Measurements from ENCODE around the gene KCNJ11.
"Not testable (repeated sequence)": the region's sequence is repeated elsewhere in the genome, so short reads cannot be mapped to it uniquely, and the experiment has no call there.

The KCNJ11 gene

GRCh38 chr11:17388609-17389210 is at the start of gene KCNJ11:
KCNJ11 (minus strand) TSS chr11:17388659; CDS start chr11:17388091, 568 bp downstream.
- FAIRE-seq = no peak

GRCh38 chr11:17437366-17437765 is 48.9 kb upstream of the KCNJ11 start:
- no peak for FAIRE-seq
- DNase-seq (ENCODE audit: low spot score) = no peak

More at GRCh38 chr11:17388609-17389210, at the start of gene KCNJ11:
- DNase-seq (ENCODE audit: low spot score) = no peak

GRCh38 chr11:17434108-17434507 is 45.6 kb upstream of the KCNJ11 start:
- DNase-seq (ENCODE audit: low spot score) (no peak), FAIRE-seq (no peak)

DNA sequence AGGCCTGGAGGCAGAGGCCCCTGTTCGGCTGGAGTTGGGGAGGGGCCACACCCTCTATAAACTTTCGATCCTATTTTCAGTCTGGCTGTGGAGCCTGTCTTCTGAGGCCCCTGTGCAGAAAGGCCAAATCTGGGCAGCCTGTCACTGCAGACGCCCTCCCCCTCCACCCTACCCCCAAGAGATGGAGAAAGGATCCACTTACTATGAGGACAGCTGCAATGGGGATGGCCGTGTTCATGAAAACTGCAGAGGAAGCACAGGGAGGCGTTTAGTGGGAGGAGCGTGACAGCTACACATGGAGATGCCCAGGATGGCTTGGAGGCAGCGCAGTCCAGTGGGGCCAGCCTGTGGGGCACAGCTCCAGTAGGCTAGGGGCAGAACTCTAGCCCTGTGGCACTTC is 43.5 kb upstream of the KCNJ11 start:
- FAIRE-seq (no peak), DNase-seq (ENCODE audit: low spot score) (no peak)

DNA sequence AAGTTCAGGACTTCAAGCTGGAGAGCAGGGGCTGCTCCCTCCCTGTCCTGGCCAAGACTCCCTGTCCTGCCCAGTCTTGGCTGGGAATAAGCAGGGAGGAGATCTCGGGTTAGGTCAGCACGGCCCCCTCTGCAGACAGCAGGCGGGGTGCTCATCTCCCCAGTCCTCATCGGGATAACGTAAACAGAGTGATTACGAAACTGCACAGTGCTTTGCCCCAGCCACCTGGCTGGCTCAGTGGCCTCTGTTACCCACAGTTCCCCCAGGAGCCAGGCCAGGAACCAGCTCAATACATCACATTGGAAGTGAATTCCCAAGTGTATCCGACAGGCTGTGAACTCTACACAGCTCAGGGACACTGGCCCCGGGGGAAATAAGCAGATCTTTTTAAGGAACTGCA is 42.7 kb upstream of the KCNJ11 start:
- FAIRE-seq (no peak), DNase-seq (ENCODE audit: low spot score) (no peak)

GRCh38 chr11:17430616-17431015 is 42.2 kb upstream of the KCNJ11 start:
- DNase-seq (ENCODE audit: low spot score) (no peak), FAIRE-seq (no peak)

DNA sequence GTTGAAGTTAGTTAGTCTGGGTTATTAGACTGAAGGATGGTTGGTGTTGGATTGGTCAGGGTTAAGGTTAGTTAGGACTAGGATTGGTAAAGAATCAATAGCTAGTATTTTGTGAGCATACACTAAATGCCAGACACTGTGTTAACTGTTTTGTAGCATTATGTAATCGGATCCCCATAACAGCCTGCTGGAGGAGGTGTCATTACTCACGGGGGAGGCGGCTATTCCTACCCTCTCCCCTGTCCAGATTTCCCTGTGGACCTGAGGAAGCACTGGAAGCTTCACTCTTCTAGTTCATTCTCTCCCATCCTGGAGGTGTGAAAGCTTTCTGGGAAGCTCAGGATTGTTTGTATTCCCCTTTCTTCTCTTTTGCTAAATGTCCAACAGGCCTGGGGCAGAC is 40.5 kb upstream of the KCNJ11 start:
- no peak for FAIRE-seq
- no peak for DNase-seq (ENCODE audit: low spot score)

DNA sequence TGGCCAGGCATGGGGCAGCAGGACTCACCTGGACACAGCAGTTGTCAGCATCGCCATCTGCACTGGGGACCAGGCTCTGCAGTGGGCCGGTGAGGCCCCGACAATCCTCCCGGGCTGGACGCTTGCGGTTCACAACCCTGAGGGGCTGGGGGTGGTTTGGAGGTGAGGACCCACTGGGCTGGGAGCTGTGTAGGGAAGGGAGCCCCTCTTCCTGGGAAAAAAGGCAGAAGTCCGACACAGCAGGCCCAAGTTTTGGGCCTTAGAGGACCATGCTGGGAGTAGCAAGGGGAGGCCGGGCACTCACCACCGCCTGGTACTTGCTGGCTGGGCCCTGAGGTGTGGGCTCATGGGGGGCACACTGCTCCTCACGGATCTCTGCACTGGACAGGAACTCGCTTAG is 39.8 kb upstream of the KCNJ11 start:
- no peak for DNase-seq (ENCODE audit: low spot score)
- FAIRE-seq = no peak

GRCh38 chr11:17426233-17426632 is 37.8 kb upstream of the KCNJ11 start:
- not testable (repeated sequence) for FAIRE-seq; DNase-seq (ENCODE audit: low spot score)

DNA sequence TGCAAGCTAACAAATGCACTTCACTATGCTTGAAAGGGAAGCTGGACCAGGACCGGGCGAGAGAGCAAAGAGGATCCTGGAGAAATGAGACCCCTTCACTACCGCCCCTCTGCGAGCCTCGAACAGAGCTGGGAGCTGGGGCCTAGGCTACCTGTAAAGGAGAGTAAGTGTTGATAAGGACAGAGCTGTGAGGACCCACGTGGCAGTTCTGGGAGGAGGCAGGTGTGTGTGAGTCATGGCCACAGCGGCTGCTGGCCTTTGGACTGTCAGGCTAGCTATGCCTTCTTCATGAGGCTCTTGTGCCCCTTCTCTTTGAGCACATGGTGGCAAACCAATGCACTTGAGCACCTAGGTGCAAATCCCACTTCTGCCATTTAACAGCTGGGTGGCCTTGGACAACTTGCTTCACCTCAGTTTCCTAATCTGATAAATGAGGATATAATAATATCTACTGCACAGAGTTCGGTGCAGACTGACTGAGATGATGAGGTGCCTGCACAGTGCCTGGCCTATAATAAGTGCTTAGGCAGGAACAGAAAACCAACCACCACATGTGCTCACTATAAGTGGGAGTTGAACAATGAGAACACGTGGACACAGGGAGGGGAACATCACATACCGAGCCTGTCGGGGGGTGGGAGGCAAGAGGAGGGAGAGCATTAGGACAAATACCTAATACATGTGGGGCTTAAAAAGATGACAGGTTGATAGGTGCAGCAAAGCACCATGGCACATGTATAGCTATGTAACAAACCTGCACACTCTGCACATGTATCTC is 35.3 kb upstream of the KCNJ11 start:
- FAIRE-seq (no peak), DNase-seq (ENCODE audit: low spot score) (no peak)

DNA sequence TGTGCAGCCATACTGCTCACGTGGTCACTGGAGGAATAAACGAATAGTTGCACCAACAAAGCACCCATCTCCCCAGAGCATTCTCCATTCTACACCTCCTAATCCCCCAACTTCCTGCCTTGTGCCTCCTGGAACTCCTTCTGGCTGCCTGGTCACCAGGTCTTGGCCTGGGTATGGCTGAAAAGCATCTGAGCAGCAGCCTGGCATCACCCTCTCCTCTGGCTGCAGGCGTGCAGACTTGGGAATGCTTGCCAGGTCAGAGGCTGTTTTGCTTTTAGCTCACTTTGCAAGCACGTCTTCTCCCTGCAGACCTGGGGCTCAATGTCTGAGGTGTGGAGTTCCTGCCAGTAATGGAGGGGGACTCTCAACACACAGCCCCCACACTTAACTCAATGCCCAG is 33.3 kb upstream of the KCNJ11 start:
- DNase-seq (ENCODE audit: low spot score) (no peak), FAIRE-seq (no peak)

DNA sequence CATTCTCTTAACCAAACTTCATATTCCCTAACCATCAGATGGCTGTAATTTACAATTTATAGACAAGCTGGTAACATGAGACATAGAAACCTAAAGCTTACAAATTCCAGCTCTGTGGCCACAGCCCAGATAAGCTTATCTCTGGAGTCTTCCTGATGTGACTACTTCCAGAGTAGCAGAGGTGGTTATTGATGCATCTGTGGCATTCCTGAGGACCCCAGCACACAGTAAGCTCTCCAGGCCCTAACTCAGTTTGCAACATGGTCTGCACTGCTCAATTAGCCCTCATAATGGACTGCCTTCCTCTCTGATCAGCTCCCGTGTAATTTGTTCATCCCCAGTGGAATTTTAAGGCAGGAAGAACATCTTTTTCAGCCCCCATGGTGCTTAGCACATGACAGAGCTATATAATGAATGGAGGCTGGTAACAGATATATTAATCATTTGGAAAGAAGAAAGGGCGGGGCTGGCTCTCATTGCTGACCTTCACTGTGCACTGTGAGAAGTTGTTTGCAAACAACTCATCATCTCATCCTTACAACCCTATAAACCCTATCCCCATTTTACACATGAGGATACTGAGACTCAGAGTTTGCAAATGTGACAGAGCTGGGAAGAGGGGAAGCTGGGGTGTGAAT is 30.1 kb upstream of the KCNJ11 start:
- FAIRE-seq (no peak), DNase-seq (ENCODE audit: low spot score) (no peak)

- FAIRE-seq (no peak), DNase-seq (ENCODE audit: low spot score) (no peak)
Observed at GRCh38 chr11:17416492-17416891, 28.0 kb upstream of the KCNJ11 start.

- DNase-seq (ENCODE audit: low spot score) (no peak), FAIRE-seq (no peak)
Observed at GRCh38 chr11:17415523-17416104, 27.2 kb upstream of the KCNJ11 start.

GRCh38 chr11:17414992-17415391 is 26.5 kb upstream of the KCNJ11 start:
- DNase-seq (ENCODE audit: low spot score) (no peak), FAIRE-seq (no peak)

GRCh38 chr11:17414317-17414737 is 25.9 kb upstream of the KCNJ11 start:
- DNase-seq (ENCODE audit: low spot score) (no peak), FAIRE-seq (no peak)

DNA sequence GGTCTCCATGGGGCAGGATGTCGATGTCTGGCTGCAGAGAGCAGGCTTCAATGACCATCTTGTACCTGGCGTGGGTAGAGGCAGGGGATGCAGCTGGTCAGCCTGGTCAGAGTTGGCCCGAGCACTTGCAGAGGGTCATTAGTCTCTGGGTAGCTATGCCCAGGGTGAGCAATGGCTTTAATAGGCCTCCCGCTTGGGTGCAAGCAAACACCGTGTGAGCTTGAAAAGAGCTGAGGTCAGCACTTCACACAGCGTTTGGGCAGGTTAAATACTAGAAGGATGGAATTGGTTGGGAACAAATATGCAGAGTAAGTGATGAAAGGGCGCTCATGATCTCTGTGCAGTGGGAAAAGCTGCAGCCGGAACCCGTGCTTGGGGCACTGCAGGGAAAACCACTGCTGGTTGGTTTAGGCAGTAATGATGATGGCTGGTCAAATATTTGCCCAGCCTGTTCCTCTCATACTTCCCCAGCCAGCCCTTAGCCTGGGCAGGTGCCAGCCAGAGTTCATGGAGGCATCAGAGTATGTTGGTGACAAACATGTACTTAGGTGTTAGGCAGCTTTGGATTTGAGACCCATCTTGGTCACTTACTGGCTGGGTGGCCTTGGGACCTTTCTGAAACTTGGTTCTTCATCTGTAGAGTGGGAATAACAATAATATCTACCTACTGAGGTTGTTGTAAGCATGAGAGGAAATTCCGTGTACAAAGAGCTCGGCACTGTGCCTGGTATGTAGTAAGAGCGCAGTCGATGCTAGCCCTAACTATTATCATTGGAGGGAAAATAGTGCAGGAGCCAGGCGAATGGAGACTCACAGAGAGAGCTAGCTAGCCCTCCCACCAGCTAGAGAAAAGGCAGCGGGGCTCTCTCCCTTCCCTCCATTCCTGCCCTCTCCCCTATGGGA is 25.2 kb upstream of the KCNJ11 start:
- DNase-seq (ENCODE audit: low spot score) = no peak

DNA sequence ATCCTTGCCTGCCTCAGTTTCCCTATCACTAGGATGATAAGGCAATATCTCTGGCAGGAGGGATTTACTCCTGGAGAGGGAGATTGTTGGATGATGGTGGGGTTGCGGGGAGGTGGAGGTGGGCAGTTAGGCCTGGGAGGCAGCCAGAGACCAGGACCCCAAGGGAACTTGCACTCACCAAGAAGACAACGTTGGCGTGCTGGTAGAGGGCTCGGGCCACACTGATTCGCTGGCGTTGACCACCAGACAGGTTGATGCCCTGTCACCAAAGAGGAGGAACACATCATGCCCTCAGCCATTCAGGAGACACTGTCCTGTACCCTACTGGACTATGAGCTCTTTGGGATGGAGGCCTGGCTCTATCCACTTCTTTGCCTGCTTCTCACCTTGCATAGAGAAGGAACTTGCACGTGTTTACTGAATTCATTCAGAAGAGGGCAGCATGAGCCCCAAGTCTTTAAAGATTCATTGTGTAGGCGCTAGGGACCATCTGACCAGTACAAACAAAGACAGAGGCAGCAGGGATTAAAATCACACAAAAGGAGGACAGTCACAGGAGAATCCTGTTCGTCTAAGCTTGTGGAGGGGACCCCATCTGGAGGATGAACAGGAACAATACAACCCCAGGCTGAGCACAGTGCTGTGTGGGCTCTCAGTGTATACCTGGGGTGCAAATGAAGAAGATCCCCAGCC is 24.2 kb upstream of the KCNJ11 start:
- no peak for DNase-seq (ENCODE audit: low spot score)
- no peak for FAIRE-seq

More for the DNA sequence above, 25.2 kb upstream of the KCNJ11 start:
- no peak for FAIRE-seq

DNA sequence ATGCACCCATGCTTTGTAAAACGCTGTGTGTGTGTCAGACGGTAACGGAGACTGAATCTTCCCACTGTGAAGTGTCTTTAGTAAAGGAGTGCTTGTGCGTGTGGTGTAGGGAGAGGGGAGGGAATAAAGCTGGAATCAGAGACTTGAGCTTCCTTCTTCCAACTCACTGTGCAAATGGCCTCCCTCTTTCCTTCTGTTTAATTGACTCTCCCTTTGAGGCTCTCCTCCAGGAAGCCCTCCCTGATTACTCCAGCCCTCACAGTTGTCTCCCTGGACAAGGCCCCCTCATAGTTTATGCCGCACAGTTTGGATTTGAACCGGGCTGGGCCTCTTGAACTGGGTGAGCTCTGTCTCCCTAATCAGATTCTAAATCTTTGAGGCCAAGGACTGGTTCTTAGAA is 23.0 kb upstream of the KCNJ11 start:
- FAIRE-seq (no peak), DNase-seq (ENCODE audit: low spot score) (no peak)

DNA sequence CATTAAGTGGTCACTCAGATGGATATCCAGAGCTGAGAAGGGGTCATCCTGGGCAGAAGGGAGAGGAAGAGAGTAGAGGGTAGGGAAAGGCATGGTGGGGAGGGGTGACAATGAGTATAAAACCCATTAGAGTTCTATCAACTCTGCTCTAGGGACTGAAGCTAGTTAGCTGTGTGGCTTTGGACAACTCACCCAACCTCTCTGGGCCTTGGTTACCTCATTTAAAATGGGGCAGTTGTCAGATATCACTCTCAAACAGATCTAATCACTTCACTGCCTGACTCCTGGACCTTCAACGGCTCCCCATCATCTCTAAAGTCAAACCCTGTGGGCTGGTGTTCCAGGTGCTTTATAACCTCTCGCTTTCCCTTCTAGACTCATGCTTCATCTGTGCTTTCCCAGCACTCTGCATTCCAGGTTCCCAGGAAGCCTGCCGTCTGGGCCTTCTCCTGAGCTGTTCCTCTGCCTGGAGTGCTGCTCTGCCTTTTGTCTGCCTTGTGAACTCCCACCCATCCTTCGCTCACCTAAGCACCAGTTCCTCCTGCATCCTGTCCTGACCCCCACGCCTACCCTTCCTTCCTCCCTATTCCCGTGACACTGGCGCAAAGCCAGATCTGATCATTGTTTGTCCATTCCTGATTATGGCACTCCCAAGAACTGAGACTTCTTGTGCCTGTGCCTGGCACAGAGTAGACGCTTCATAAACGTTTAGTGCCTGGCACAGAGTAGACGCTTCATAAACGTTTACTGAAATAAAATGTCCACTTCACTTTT is 22.3 kb upstream of the KCNJ11 start:
- no peak for DNase-seq (ENCODE audit: low spot score)
- no peak for FAIRE-seq
